GM12874 (cell line): Measurements from ENCODE around the gene PRH1.

Experiments
- TF ChIP-seq, protein P1 (sequence below): IDR thresholded peaks from 2 replicates; pipeline ENCODE4 v1.5.1; 2011; ENCODE audit warnings: low read depth, mild to moderate bottlenecking, control low read depth, low read length, moderate library complexity; ENCODE audit not compliant: insufficient read depth

Gene PRH1

DNA sequence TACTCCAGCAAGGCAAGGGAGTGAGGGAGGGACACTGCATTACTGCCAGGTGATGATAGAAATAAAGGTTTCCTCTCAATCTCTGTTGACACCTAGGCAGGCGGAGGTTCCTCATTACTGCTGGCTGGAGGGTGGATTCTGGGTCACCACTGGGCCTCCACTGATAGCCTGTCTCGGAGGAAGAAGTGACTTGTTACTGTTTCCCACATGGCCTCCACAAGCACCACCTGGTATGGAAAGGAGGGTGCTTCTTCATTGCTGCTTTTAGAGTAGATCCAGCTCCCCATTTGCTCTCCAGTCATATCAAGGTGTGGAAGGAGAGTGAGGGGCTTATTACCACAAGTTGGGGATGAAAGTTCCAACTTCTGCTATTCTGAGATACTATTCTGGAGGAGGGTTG is 41.2 kb downstream of the PRH1 start:
- TF ChIP-seq, protein P1, sequence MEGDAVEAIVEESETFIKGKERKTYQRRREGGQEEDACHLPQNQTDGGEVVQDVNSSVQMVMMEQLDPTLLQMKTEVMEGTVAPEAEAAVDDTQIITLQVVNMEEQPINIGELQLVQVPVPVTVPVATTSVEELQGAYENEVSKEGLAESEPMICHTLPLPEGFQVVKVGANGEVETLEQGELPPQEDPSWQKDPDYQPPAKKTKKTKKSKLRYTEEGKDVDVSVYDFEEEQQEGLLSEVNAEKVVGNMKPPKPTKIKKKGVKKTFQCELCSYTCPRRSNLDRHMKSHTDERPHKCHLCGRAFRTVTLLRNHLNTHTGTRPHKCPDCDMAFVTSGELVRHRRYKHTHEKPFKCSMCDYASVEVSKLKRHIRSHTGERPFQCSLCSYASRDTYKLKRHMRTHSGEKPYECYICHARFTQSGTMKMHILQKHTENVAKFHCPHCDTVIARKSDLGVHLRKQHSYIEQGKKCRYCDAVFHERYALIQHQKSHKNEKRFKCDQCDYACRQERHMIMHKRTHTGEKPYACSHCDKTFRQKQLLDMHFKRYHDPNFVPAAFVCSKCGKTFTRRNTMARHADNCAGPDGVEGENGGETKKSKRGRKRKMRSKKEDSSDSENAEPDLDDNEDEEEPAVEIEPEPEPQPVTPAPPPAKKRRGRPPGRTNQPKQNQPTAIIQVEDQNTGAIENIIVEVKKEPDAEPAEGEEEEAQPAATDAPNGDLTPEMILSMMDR: no peak

DNA sequence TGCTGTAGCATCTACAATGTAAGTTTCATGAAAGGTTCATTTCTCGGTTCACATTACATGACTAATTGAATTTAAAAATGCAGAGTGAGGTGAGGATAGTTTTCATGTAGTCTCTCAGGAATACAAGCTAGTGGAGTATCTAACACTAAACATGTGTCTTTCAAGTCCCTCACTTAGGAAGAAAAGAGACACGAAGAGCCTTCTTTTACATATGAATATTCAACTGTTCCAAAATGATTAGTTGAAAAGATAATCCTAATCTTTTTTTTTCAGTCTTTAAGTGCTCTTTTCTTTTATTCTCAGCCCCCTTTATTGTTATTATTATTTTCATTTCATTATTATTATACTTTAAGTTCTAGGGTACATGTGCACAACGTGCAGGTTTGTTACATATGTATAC is 45.6 kb downstream of the PRH1 start:
- TF ChIP-seq, protein P1: no peak
